GM13976 (cell line): ENCODE data around the gene LHFPL3.

Experiments
- DNase-seq: peaks from one replicate; pipeline ENCODE4 v3.0.0; 2012; ENCODE audit warnings: low spot score
- in situ Hi-C: fragments of 300-500 bp; cut with MboI; formaldehyde crosslinking; loops from one replicate; pipeline ENCODE4 v1.12.0; 2022; ENCODE audit warnings: low sequenced_read_pairs, mixed read lengths, inconsistent platforms; ENCODE audit not compliant: unreplicated experiment
- TF ChIP-seq, protein P1 (sequence below): IDR thresholded peaks from 2 replicates; pipeline ENCODE4 v1.5.1; 2012; ENCODE audit warnings: borderline replicate concordance, mild to moderate bottlenecking; ENCODE audit not compliant: insufficient read depth; ENCODE audit errors: extremely low read depth, missing control alignments, control extremely low read depth

LHFPL3 gene

GRCh38 chr7:104848138-104848990, 520.0 kb downstream of the LHFPL3 start:
- DNase-seq: peak; percentile 57

GRCh38 chr7:104850374-104850773, 522.0 kb downstream of the LHFPL3 start:
- no peak for DNase-seq
- in situ Hi-C loops: no loop called here
- TF ChIP-seq, protein P1, sequence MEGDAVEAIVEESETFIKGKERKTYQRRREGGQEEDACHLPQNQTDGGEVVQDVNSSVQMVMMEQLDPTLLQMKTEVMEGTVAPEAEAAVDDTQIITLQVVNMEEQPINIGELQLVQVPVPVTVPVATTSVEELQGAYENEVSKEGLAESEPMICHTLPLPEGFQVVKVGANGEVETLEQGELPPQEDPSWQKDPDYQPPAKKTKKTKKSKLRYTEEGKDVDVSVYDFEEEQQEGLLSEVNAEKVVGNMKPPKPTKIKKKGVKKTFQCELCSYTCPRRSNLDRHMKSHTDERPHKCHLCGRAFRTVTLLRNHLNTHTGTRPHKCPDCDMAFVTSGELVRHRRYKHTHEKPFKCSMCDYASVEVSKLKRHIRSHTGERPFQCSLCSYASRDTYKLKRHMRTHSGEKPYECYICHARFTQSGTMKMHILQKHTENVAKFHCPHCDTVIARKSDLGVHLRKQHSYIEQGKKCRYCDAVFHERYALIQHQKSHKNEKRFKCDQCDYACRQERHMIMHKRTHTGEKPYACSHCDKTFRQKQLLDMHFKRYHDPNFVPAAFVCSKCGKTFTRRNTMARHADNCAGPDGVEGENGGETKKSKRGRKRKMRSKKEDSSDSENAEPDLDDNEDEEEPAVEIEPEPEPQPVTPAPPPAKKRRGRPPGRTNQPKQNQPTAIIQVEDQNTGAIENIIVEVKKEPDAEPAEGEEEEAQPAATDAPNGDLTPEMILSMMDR: no peak

More at GRCh38 chr7:104848138-104848990, 520.0 kb downstream of the LHFPL3 start:
- TF ChIP-seq, protein P1: peak; percentile 84
- in situ Hi-C loops: no loop called here

DNA sequence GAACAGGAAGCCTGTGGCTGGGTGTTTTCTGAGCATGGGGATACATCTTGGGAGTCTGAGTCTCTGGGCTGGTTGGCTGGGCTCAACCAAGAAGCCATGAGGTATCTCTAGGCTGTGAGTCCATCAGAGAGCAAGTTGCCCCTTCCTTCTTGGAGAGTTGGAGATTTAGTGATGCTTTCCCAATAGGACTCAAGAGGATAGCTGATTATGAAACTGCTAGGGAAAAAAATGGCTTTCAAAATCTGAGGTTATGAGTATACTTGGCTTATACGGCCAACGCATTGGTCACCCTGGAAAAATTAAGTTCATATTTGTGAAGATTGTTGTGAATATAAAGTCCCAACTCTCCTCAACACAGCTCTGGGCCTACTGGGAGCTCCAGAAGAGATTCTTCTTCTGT, 522.9 kb downstream of the LHFPL3 start:
- DNase-seq: no peak
- in situ Hi-C loops: no loop called here
- TF ChIP-seq, protein P1: no peak

GRCh38 chr7:104852386-104852785, 524.0 kb downstream of the LHFPL3 start:
- no peak for DNase-seq
- in situ Hi-C loops: no loop called here
- TF ChIP-seq, protein P1: no peak

DNA sequence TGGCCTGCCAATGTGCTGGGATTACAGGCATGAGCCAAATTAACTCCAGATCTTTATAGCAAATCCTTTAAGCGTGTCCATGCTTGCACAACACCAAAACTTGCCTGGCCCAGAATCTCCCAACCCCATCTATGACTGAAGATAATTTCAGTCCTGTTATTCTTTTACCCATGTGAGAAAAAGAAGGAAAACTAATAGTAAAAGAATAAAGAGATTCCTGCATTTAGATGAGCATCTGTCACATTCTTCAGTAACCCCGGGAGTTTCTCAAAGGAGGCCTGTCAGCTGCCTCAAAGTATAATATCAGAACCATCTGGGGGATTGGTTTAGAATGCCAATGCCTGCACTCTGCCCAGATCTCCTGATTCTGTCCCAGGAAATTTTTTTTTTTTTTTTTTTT, 527.5 kb downstream of the LHFPL3 start:
- no peak for DNase-seq
- TF ChIP-seq, protein P1: no peak
- in situ Hi-C loops: no loop called here

DNA sequence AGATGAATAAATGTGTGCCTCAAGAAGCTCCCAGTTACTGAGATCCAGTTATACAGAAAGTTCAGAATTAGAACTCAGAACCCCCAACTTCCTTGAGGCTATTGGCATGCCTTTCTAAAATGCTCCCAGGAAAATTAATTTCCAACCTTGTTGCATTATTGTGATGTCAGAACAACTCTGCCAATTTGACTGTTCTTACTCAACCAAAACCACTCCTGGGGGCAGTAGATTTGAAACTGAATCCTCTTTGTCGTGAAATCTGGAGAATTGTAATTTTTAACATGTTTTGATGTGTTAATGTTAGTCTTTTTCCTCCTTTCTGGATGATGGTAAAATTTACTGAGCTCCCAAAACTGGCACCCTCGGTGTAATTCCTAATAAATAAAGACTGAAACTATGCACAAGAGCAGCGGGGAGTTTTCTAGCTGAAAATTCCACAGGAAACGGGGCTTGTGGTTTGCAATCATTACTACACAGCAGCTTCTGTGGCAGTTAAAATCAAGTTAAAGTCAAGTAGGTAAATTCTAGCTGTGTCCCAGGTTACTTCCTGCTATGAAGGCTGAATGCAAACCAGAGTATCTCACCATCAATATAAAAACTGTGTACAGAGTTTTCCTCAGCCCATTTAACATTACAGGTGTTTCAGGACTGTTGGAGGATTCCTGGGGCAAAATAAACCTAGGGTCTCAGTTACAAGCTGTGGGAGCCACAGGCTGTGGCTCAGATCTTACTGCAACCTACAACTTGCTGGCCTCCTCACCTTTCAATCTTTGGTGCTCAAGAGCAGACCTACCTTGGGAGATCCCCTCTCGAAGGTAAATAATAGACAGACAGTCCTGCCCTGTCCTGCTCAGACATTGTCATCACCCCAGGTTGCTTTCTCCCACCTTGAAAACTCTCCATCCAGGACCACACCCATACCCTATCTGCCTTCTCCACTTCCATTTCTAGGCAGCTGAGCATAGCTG, 529.3 kb downstream of the LHFPL3 start:
- TF ChIP-seq, protein P1: no peak
- DNase-seq: no peak
- in situ Hi-C loops: no loop called here
